Measurements from ENCODE around the gene MIPEP. TPM values are rescaled to one million over a fixed set of nuclear protein-coding genes. Genes with fewer than 3 reads are reported as not detected.
"Not testable (repeated sequence)": the region's sequence is repeated elsewhere in the genome, so short reads cannot be mapped to it uniquely, and the experiment has no call there.

Gene MIPEP
- total RNA-seq, 1 donor from 2014 or later: 49.7 TPM

GRCh38 chr13:23899555-23899954, 10.4 kb upstream of the MIPEP start:
- Histone ChIP-seq H3K27me3 (ENCODE audit: low read depth) (peaks cover 36% of the 10 kb centered on the region), H3K27ac (replicated peaks) (peak overlapping the region; percentile 20), H3K4me3 (no peak overlapping the region), H3K9me3 (replicated peaks) (no peaks in the 10 kb centered on the region), H3K36me3 (no peaks in the 10 kb centered on the region), H3K4me1 (peaks cover 26% of the 10 kb centered on the region)
- DNase-seq: no peak
- peak; percentile 78 for TF ChIP-seq CTCF (IDR thresholded peaks at IDR 0.05; ENCODE audit: borderline replicate concordance)
- intact Hi-C loops (cut with micrococcal nuclease): no loop called here

- no peak for TF ChIP-seq CTCF (IDR thresholded peaks at IDR 0.05; ENCODE audit: borderline replicate concordance)
- no peak for DNase-seq
These were observed 8.9 kb upstream of the MIPEP start for GRCh38 chr13:23898101-23898500.

GRCh38 chr13:23897452-23897919, 8.3 kb upstream of the MIPEP start, which contains the start of gene C1QTNF9B:
Gene C1QTNF9B, minus strand, starts transcription at chr13:23897502.
- H3K4me1 ChIP-seq: peaks cover 13% of the 10 kb centered on the region
- H3K27ac ChIP-seq (replicated peaks); H3K4me3 ChIP-seq; H3K9me3 ChIP-seq (replicated peaks); H3K36me3 ChIP-seq; DNase-seq; intact Hi-C loops (cut with micrococcal nuclease): not testable (repeated sequence)
- peaks cover 15% of the 10 kb centered on the region for H3K27me3 ChIP-seq (ENCODE audit: low read depth)

More at GRCh38 chr13:23898101-23898500, 8.9 kb upstream of the MIPEP start:
- intact Hi-C loops (cut with micrococcal nuclease): no loop called here
- H3K36me3 ChIP-seq: no peaks in the 10 kb centered on the region
- no peak overlapping the region for H3K4me3 ChIP-seq
- H3K27me3 ChIP-seq (ENCODE audit: low read depth): peaks cover 21% of the 10 kb centered on the region
- H3K4me1 ChIP-seq: peaks cover 19% of the 10 kb centered on the region
- H3K27ac ChIP-seq (replicated peaks): no peak overlapping the region
- H3K9me3 ChIP-seq (replicated peaks): no peaks in the 10 kb centered on the region

- H3K9me3 ChIP-seq (replicated peaks); H3K27ac ChIP-seq (replicated peaks); H3K4me1 ChIP-seq; H3K4me3 ChIP-seq; intact Hi-C loops (cut with micrococcal nuclease); DNase-seq; H3K27me3 ChIP-seq (ENCODE audit: low read depth); H3K36me3 ChIP-seq: not testable (repeated sequence)
These were observed 5.5 kb upstream of the MIPEP start for GRCh38 chr13:23894746-23895145.

GRCh38 chr13:23893791-23894190, 4.6 kb upstream of the MIPEP start:
- H3K36me3 ChIP-seq; H3K27me3 ChIP-seq (ENCODE audit: low read depth); H3K4me3 ChIP-seq; H3K4me1 ChIP-seq; DNase-seq; H3K27ac ChIP-seq (replicated peaks); intact Hi-C loops (cut with micrococcal nuclease); H3K9me3 ChIP-seq (replicated peaks): not testable (repeated sequence)

GRCh38 chr13:23889615-23890607, 711 bp upstream of the MIPEP start:
- peaks cover 20% of the 10 kb centered on the region for H3K4me1 ChIP-seq
- no peaks in the 10 kb centered on the region for H3K27me3 ChIP-seq (ENCODE audit: low read depth)
- no peaks in the 10 kb centered on the region for H3K9me3 ChIP-seq (replicated peaks)
- H3K4me3 ChIP-seq: peak overlapping the region; percentile 98
- peak overlapping the region; percentile 93 for H3K27ac ChIP-seq (replicated peaks)
- TF ChIP-seq CTCF (IDR thresholded peaks at IDR 0.05; ENCODE audit: borderline replicate concordance): no peak
- H3K36me3 ChIP-seq: peaks cover 7% of the 10 kb centered on the region
- no peak for DNase-seq
- intact Hi-C loops (cut with micrococcal nuclease): no loop called here

GRCh38 chr13:23884361-23884760, 4.8 kb downstream of the MIPEP start:
- Histone ChIP-seq H3K36me3 (peaks cover 21% of the 10 kb centered on the region), H3K4me1 (peaks cover 23% of the 10 kb centered on the region)
- H3K9me3 ChIP-seq (replicated peaks); H3K27ac ChIP-seq (replicated peaks); intact Hi-C loops (cut with micrococcal nuclease); H3K4me3 ChIP-seq; DNase-seq; H3K27me3 ChIP-seq (ENCODE audit: low read depth): not testable (repeated sequence)

Data from left ventricle myocardium inferior (tissue), 1 donor.